NCI-H2171 treated with DMSO at 0.1 percent for 48 hours (cell line): ENCODE measurements around the gene YPEL3.

ENCODE experiments used
- DNase-seq: peaks from one replicate; lab custom pipeline; 2025; lab: John Stamatoyannopoulos, UW

Gene YPEL3

GRCh38 chr16:30046178-30046577 lies 49.8 kb downstream of the YPEL3 start:
- DNase-seq: no peak
